NOMO-1 treated with DMSO at 0.1 percent for 48 hours (cell line): ENCODE results near the gene AGXT2.

ENCODE experiments used
- DNase-seq: peaks from one replicate; lab custom pipeline; 2025; ENCODE audit not compliant: unreplicated experiment; lab: John Stamatoyannopoulos, UW

The AGXT2 gene, protein sequence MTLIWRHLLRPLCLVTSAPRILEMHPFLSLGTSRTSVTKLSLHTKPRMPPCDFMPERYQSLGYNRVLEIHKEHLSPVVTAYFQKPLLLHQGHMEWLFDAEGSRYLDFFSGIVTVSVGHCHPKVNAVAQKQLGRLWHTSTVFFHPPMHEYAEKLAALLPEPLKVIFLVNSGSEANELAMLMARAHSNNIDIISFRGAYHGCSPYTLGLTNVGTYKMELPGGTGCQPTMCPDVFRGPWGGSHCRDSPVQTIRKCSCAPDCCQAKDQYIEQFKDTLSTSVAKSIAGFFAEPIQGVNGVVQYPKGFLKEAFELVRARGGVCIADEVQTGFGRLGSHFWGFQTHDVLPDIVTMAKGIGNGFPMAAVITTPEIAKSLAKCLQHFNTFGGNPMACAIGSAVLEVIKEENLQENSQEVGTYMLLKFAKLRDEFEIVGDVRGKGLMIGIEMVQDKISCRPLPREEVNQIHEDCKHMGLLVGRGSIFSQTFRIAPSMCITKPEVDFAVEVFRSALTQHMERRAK

DNA sequence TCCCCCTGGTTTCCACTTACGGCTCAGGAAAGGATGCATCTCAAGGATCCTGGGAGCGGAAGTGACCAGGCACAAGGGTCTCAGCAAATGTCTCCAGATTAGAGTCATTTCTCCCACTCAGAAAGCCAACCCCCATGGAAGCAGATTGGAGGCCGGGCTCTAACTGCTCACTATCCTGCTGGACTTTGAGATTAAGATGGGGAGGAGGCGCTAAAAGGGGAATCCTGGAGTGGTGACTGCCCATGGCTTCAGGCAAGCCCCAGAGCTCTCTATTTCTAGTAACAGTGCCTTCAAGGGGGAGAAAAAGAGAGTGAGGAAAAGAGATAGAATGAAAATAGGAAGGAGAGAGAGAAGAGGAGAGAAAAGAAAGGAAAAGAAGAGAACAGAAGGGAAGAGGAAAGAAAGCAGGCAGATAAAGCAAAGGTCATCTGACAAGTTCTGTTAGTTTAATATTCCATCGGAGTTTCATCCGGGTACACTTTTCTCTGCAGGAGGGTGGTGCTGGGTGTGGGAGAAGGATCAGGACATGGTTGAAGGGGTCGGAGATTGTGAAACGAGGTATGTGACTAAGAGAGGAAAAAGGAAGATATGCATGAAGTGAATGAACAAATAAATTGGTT is at the start of gene AGXT2:
TSS of gene AGXT2 (minus strand) at position 165 of the 620 bp plus-strand sequence. CDS start at position 108, 57 bp downstream.
- DNase-seq, result no peak

DNA sequence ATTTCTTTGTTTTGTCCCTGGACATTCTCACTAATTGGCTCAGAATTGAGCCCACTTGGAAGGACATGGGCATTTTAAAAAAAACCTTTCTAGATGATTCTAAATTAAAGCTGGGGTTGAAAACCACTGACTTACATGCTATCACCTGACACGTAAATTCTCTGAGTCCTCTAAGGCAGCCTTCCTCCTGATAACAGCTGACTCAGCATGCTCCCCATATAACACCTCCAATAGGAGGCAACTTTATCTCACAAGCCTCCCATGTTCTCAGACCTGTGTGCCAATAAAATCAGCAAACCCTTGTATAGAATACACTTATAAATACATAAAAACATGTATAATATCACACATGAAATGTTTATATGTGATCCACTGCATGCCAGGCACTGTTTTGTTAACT is 49.2 kb upstream of the AGXT2 start:
- no peak for DNase-seq

DNA sequence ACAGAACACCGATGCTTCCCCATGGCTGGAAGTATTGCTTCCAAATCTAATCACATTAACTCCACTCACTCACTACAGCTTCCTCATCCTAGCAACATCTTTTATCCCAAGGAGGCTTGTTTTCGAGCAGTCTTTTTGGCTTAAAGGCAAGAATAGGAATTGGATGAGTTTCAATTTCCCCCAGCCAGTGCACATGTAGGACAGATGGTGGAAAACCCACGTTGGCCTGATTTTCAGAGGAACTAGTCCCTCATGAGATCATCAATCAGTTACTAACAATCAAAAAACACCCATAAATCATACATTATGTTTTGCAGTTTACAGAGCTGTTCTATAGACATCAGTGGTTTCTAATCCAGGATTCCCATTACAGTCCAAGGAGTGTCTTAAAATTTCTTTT is 48.5 kb upstream of the AGXT2 start:
- DNase-seq, result no peak

DNA sequence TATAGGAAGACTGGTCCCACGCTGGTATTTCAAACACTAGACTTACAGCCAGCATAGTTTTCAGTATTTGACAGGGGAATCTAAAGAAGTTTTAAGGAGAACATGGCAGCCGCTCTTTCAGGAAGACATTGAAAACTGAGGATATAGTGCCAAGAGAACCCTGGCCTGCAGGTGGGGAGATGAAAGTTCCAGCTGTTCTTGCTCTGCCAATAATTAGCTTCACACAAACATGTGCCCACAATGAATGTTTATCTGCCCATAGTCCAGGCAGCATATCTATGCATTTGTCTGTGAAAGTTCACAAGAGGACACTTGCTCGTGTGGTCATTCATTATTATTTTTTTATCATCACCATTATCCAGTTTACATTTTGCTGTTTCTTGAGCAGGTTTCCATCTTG is 47.6 kb upstream of the AGXT2 start:
- DNase-seq, result no peak

DNA sequence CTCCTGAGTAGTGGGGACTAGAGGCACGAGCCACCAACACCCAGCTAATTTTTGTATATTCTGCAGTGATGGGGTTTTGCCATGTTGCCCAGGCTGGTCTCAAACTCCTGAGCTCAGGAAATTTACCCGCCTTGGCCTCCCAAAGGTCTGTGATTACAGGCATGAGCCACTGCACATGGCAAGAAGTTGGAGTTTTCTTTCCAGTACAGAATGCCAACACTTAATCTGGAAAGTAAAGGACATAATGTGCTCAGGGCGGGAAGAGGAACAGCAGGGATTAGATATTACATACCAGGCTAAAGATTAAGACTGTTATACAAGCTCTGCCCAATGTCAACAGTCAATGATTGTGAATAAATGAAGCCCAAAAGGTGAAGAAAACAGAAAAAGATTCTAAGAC is 47.2 kb upstream of the AGXT2 start:
- DNase-seq, result no peak

DNA sequence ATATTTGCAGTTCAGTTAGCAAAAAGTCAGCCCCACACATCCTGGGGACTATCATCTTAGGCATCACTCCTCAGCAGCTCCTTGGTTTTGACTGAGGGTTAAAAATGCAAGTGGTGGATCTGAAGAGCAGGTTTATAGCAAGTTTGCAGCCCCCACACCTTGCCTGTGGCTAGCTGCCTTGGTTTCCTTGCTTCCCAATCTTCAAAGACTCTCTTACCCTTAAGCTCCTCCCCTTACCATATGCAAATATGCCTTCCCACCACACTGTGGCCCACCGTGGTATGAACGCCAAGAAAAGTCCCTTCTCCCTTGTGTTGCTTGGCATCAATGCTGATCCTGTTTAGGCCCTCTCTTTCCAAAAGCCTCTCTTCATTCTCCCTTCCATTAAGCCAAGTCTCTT is 45.0 kb upstream of the AGXT2 start:
- DNase-seq, result no peak

DNA sequence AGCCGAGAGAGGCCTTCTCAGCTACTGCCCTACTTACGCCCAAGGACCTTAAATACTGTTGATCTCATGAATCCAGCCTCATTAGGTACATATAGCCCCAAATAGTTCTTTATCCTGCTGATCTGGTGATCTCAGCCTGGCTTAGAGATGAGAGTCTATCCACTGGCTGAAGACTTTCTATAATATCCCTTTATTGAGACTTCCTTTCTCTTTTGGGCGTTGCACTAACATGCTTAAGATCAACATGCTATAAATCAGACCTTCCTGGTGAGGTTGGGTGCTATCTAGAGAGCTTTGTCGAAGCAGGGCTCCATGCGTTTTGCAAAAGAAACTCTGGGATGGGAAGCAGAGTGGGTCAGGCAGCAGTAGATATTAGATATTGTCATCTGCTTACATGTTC is 44.0 kb upstream of the AGXT2 start:
- no peak for DNase-seq

DNA sequence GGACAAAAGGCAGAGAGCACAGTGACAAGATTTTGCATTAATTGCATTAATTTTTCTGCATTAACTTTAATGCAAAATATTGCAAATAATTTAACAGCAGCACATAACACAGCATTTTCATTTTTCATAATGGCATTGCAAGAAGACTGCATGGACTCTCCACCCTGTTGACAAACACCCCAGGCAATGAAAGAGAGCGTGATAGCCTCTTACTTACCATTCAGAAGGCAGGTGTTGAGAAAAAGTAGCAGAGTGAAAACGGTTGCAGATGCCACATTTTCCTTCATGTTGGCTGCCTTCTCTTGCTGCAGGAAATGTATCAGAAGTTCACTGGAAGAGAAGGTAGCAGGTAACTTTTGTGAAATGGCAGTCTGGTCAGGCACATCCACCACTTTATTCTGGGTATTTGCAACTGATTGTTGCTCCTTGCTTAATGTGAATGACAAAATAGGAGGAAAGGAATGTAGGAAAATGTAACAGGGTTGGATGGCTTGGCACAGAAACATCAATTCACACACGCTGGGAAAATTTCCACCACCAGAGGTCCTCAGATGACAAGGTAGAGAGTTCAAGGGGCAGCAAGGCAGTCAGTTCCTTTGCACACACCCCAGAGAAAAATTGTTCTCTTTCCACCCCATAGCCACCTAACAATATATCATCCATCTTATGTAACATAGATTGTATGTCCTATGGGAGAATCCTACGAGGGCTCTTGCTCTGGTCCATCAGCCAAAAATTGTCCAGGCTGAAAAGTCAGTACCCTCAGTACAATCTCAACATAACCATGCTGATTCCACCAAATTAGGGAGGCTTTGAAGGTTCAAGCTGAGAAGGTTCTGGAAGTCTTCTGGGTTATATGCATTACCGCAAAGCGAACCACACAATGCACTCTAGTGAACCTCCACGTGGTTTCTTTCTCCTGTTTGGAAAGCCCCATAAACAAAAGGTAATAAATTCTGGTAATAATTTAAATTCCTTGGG is 41.9 kb upstream of the AGXT2 start:
- DNase-seq, result peak; percentile 71

DNA sequence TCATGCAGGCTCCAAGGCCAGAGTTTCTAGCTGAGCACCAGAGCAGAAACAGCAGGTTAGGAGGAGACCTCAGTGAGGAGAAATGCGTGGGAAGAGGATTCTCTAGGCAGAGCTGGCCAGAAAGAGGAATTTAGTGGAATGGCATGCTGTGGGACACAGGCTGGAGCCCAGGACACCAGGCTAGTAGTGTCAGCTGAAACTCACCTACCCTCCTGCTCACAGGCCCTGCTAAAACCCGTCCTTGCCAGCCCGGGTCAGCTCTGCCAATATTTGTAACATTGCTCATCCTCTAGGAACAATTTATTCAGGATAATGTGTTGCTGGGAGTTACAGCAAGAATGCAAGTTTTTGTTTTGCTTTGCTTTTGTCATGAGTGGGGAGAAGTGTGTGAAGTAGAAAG is 40.2 kb upstream of the AGXT2 start:
- DNase-seq, result no peak

DNA sequence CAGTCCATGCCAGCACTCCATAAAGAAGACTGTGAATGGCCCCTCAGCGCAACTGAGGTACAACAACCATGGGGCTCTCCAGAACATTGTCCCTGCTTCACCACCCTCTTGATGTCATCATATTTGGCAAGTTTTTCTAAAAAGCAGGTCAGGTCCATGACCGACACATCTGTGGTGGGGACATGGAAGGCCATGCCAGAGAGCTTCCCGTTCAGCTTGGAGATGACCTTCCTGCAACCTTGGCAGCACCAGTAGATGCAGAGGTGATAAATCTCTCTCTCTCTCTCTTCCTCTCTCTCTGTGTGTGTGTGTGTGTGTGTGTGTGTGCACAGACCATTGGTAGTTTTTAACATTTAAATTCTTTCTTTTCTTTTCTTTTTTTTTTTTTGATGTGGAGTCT is 35.4 kb upstream of the AGXT2 start:
- DNase-seq, result no peak

DNA sequence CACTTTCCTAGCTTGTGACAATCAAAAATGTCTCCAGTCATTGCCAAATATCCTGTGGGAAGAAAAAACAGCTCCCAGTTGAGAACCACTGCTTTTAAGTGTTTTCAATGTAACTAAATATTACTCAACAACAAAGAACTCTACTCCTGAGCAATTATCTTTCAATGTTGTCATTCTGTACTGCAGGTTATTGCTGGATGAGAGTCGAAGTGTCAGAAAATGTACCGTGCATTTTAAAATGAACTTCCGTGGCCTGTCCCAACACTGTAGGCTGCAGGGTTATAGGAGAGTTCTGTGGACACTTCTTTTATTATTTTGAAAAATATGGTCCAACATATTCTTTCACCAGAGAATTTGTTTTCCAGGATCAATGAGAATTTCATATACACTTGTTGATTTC is 34.8 kb upstream of the AGXT2 start:
- no peak for DNase-seq

DNA sequence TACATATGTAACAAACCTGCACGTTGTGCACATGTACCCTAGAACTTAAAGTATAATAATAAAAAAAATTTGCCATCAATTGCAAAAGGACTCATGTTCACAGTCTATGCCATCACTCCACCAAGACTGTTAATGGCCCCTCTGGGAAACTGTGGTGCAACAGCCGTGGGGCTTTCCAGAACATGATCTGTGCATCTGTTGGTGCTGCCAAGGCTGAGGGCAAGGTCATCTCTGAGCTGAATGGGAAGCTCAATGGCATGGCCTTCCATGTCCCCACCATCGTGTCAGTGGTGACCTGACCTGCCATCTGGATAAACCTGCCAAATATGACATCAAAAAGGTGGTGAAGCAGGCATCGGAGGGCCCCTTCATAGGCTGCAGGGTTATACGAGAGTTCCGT is 33.4 kb upstream of the AGXT2 start:
- DNase-seq, result no peak

DNA sequence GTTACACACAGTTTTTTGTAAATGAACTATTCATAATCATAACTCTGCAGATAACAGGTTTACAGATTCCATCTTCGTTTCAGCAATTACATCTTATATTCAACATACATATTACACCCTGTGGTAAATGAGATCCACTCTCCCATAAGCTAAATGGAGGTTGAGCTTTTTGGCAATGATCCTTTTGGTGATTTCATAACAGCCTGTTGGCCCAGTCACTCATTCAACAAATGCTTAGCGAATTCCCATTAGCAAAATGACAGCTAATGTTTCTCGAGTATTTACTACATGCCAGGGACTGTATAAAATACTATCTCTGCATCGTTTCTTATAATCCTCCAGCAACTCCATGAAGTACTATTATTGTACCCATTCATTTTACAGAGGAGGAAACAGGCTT is 25.4 kb upstream of the AGXT2 start:
- DNase-seq, result no peak

DNA sequence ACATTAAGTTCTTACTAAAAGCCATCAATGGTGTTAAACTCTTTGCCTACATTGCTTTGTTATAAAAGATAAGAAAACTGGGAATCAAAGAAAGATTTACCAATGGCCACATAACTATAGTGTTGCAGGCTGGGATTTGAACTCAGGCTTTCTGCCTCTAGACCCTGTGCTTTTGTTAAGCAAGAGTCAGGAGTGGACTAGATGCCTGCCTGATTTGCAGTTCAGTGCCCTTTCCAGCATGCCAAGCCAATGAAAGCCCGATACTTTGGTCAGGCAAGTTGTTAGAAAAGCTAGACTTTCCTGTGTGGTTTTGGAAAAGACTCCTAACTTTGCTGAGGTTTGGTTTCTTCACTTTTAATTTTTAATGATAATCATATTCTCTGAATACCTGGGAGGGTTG is 21.4 kb upstream of the AGXT2 start:
- DNase-seq, result no peak

DNA sequence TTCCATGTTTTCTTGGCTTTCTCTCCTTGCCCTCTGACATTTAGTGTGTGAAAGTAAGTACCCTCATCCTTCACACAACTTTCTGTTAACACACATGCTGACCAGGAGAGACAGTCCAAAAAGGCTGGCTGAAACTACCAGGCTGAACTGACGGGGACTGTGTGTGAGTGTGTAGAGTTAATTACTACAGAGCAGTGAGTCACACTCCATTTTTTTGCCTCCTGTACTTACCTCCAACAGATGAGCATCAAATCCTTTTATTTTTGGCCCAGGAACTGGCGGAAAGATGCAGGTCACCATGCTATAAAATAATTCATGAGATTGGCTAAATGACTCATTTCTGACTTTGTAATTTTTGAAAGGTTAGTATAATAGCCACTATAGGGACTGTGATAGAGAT is 20.2 kb upstream of the AGXT2 start:
- DNase-seq, result no peak

DNA sequence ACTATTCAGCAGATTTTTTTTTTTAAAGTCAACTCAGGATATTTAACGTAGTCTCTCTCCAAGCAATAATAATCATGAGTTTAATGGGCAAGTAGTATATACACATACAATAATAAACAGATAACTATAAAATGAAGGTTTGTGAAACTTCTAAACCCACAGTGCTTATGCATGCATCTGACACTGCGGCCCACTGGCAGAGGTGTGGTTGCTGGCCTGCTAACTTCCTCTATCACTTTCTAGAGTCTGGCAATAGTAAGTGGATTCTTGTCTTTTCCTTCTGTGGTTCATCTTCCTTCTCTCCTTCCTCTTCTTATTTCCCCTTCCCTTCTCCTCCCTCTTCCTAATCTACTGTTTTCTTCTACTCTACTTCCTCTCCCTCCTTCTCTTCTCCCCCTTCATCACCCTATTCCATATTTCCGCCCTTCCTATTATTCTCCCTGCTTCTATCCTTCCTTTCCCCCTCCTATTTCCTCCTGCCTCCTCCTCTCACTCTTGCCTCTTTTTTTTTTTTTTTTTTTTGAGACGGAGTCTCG is 18.6 kb upstream of the AGXT2 start:
- DNase-seq, result peak; percentile 98

DNA sequence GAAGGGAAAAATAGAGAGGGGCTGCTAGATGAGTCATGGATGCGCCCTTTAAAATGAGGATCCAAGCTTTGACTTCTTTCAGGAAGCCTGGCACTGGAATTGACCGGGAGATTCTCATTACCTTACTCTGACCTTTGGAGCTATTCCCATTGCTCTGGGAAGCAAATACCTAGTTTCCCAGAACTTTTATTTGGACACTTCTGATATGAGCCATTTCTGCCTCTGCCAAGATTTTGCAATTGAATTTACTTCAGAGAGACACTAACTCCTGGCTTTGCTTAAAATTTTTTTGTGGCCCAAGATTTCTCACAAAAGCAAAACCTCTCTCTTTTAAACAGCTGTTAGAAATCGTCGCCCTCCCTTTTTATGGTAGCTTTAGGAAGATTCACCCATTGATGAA is 15.7 kb upstream of the AGXT2 start:
- DNase-seq, result no peak

DNA sequence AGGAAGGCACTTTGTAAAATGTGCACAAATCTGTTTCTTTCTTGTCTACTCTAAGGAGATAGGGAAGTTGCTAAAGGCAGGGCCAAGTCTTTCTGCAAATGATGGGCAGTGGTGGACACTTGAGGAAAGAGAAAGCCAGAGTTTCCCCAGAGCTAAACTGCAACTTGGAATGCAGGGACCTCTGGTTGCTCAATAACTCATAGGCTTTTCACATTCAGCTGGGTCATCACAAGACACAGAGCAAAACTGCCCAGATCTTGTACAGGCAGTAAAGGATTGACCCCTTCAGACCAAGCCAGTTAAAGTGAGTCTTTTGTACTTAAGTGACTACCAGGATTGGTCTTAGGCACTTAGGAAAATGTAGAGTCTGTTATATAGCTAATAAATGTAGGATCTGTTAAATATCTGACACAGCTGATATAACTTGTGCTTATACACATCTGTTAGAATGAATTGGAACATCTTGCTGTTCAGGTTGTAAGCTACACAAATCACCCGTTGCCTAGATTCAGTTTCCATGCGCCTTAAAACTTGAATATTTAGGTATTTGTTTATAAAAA is 13.5 kb upstream of the AGXT2 start:
- no peak for DNase-seq

DNA sequence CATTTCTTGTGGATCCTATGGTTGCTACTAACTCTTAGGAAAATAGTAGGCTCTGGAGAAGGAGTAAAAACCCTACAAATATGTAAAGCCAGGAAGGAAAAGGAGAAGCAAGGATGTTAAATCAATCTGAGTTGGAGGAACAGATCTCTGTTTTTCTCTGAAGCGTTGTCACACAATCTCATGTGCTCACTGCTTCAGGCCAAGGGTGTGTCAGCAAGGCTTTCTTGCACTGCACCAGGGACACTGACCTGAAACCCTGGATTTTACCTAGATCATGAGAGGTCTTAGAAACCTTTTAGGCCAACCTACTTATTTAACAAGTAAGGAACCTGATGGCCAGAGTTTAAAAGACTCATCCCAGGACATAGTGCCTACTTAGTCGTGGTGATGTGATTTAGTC is 12.5 kb upstream of the AGXT2 start:
- DNase-seq, result no peak

DNA sequence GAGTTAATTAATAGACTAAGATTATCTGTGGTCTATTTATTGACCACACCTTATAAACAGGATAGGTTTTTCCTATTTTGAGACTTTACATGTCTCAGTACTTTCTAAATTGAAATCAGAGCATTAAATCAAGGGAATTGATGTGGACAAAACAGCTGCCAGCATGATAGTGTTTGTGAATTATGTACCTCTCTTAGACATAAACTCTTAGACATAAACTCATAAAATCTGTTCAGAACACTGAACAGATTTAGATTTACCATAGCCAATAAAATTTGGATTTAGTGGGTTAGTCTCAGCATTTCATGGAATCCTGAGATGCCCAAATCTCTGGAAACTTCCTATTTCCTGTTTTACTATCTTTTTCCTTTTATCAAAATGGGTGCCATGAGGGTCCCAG is 11.5 kb upstream of the AGXT2 start:
- no peak for DNase-seq

DNA sequence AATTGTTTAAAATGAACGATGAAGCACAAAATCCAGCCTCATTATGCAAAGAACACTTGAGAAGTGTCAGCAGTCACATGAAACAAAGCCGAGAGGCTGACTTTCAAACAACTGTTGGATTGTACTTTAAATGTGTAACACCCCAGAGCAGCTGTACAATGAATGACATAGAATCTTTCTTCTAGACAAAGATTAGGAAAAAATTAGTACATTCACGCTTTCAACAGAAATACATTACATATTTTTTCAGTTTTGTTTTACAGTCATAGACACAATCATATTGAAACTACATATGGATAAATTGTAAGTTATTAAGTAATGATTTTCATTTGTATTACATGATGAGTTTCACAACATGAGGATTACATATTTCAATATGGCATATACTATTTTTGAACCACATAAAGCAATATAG is 10.6 kb upstream of the AGXT2 start:
- DNase-seq, result no peak
